ENCODE data around the gene BRF1.

BRF1 gene

DNA sequence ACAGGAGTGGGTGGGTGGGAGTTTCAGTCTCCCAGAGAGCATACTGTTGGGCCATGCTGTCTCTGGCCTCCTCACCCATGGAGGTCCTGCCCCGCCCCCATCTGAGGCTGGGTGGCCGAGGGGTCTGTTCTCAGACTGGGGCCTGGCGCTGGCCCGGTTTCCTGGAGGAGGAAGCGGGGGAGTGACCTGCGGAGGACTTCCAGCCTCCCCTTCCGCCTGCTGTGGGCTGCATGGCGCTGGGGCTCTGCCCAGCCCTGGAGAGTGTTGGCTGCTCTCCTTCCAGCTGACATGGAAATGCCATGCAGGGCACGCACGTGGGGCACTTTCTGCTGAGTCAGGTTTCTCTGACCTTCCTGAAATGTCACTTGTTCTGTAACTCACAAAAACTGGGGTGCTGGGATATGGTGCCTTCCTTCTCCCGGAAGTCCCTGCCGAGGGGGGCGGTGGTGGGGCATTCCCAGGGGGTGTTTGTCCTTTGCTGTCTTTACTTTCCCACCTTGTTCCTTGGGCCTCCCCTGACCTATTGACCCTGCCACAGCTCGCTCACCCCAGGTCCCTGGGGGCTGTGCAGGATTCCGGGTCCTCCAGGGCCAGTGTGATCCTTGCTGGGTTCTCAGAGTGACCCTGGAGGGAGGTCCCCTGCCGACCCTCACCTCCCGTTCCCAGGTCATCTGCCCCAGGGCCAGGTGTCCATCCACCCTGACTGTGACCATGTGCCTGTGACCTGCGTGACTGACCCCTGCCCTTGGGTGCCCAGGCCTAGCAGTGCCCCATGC lies 37.4 kb upstream of the BRF1 start:
- H3K4me3 ChIP-seq (ENCODE audit: insufficient read depth, low read length, poor library complexity, severe bottlenecking), result no peak overlapping the region
- no peak for TF ChIP-seq EZH2phosphoT487 (conservative IDR thresholded peaks at IDR 0.05; ENCODE audit: low read length)
- TF ChIP-seq, protein P1, sequence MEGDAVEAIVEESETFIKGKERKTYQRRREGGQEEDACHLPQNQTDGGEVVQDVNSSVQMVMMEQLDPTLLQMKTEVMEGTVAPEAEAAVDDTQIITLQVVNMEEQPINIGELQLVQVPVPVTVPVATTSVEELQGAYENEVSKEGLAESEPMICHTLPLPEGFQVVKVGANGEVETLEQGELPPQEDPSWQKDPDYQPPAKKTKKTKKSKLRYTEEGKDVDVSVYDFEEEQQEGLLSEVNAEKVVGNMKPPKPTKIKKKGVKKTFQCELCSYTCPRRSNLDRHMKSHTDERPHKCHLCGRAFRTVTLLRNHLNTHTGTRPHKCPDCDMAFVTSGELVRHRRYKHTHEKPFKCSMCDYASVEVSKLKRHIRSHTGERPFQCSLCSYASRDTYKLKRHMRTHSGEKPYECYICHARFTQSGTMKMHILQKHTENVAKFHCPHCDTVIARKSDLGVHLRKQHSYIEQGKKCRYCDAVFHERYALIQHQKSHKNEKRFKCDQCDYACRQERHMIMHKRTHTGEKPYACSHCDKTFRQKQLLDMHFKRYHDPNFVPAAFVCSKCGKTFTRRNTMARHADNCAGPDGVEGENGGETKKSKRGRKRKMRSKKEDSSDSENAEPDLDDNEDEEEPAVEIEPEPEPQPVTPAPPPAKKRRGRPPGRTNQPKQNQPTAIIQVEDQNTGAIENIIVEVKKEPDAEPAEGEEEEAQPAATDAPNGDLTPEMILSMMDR (IDR thresholded peaks at IDR 0.05; ENCODE audit: insufficient read depth, low read length, poor library complexity, severe bottlenecking), result no peak
- no peak overlapping the region for H3K9ac ChIP-seq (ENCODE audit: low read length)
- no peaks in the 10 kb centered on the region for H3K79me2 ChIP-seq (ENCODE audit: insufficient read depth, low read length)
- no peaks in the 10 kb centered on the region; the same call in 1 of the 2 replicates for H4K20me1 ChIP-seq (ENCODE audit: low read depth, low read length)
- no peak overlapping the region for H3K27ac ChIP-seq (ENCODE audit: low read depth, low read length)
- H3F3A ChIP-seq (ENCODE audit: insufficient read depth), result peaks cover 15% of the 10 kb centered on the region
- H3K27me3 ChIP-seq (ENCODE audit: low read length), result no peaks in the 10 kb centered on the region
- H3K36me3 ChIP-seq (ENCODE audit: low read length), result no peaks in the 10 kb centered on the region
- H3K9me2 ChIP-seq (replicated peaks; ENCODE audit: insufficient read depth, low read length), result no peaks in the 10 kb centered on the region
- no peak overlapping the region for H2AFZ ChIP-seq (ENCODE audit: low read depth, low read length, severe bottlenecking)
- H3K4me2 ChIP-seq (ENCODE audit: low read depth, low read length, poor library complexity, severe bottlenecking), result no peak overlapping the region
- H3K9me3 ChIP-seq (ENCODE audit: insufficient read depth, low read length), result no peaks in the 10 kb centered on the region

DNA sequence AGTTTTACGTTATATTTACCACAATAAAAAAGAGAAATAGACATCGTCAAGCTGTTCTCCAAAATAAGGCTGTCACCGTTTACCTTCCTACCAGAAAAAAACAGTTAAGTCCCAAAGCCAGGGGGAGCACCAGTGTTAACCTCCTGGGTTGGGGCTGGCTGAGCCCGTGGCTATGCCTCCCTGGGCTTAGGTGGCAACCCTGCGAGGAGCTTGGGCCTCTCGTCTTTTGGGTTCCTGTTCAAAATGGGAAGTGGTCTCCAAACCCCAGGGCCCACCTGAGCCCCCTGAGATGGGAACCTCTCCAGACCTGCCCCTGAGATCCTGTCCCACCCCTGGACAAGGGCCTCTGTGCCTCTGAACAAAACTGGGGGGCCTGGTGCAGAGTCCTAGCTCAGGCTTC lies 36.6 kb upstream of the BRF1 start:
- Histone ChIP-seq H3K36me3 (ENCODE audit: low read length) (no peaks in the 10 kb centered on the region), H4K20me1 (ENCODE audit: low read depth, low read length) (no peaks in the 10 kb centered on the region; the same call in 1 of the 2 replicates), H3K27me3 (ENCODE audit: low read length) (no peaks in the 10 kb centered on the region), H2AFZ (ENCODE audit: low read depth, low read length, severe bottlenecking) (no peak overlapping the region), H3K4me2 (ENCODE audit: low read depth, low read length, poor library complexity, severe bottlenecking) (no peak overlapping the region), H3K79me2 (ENCODE audit: insufficient read depth, low read length) (no peaks in the 10 kb centered on the region), H3F3A (ENCODE audit: insufficient read depth) (peaks cover 15% of the 10 kb centered on the region), H3K27ac (ENCODE audit: low read depth, low read length) (no peak overlapping the region), H3K4me3 (ENCODE audit: insufficient read depth, low read length, poor library complexity, severe bottlenecking) (no peak overlapping the region), H3K9ac (ENCODE audit: low read length) (no peak overlapping the region), H3K9me3 (ENCODE audit: insufficient read depth, low read length) (no peaks in the 10 kb centered on the region), H3K9me2 (replicated peaks; ENCODE audit: insufficient read depth, low read length) (no peaks in the 10 kb centered on the region)
- no peak for TF ChIP-seq EZH2phosphoT487 (conservative IDR thresholded peaks at IDR 0.05; ENCODE audit: low read length)
- TF ChIP-seq, protein P1 (IDR thresholded peaks at IDR 0.05; ENCODE audit: insufficient read depth, low read length, poor library complexity, severe bottlenecking), result no peak

DNA sequence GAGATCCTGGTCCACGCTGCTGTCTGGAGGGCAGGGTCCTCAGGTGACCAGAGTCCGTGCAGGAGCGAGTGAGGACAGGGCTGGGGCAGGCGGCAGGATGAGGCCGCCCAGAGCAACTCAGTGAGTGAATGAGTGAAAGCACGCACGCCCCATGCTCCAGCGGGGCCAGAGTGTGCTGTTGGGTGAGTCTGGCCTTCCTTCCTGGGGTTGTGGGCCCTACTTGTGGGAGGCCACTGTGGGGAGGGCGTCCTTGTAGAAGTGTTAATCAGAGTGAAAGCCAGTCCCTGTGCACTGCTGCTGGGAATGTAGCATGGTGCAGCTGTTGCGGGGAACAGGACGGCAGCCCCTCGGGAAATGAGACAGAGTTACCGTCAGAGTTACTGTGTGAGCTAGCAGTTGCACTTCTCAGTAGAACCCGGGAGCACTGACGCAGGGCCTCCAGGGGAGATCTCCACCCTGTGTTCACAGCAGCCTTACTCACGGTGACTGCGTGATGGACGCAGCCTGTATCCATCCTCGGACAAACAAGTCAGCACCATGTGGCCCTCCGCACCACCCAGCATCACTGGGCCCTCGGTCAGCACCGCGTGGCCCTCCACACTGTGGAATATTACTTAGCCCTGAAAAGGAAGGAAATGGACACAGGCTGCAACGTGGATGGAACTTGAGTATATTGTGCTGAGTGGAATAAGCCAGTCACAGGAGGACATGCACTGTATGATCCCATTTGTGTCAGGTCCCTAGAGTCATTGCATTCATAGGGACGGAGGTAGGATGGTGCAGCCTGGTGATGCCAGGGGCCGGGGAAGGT lies 35.9 kb upstream of the BRF1 start:
- H3F3A ChIP-seq (ENCODE audit: insufficient read depth), result peaks cover 15% of the 10 kb centered on the region
- no peak overlapping the region for H3K9ac ChIP-seq (ENCODE audit: low read length)
- H3K9me2 ChIP-seq (replicated peaks; ENCODE audit: insufficient read depth, low read length), result no peaks in the 10 kb centered on the region
- no peak overlapping the region for H2AFZ ChIP-seq (ENCODE audit: low read depth, low read length, severe bottlenecking)
- no peaks in the 10 kb centered on the region for H3K79me2 ChIP-seq (ENCODE audit: insufficient read depth, low read length)
- H3K4me2 ChIP-seq (ENCODE audit: low read depth, low read length, poor library complexity, severe bottlenecking), result no peak overlapping the region
- TF ChIP-seq, protein P1 (IDR thresholded peaks at IDR 0.05; ENCODE audit: insufficient read depth, low read length, poor library complexity, severe bottlenecking), result no peak
- TF ChIP-seq EZH2phosphoT487 (conservative IDR thresholded peaks at IDR 0.05; ENCODE audit: low read length), result no peak
- H3K36me3 ChIP-seq (ENCODE audit: low read length), result no peaks in the 10 kb centered on the region
- no peaks in the 10 kb centered on the region; the same call in 1 of the 2 replicates for H4K20me1 ChIP-seq (ENCODE audit: low read depth, low read length)
- H3K27ac ChIP-seq (ENCODE audit: low read depth, low read length), result no peak overlapping the region
- no peaks in the 10 kb centered on the region for H3K27me3 ChIP-seq (ENCODE audit: low read length)
- H3K9me3 ChIP-seq (ENCODE audit: insufficient read depth, low read length), result no peaks in the 10 kb centered on the region
- no peak overlapping the region for H3K4me3 ChIP-seq (ENCODE audit: insufficient read depth, low read length, poor library complexity, severe bottlenecking)

Data from SU-DHL-6 (cell line).